Duodenal mucosa (tissue), 2 donors: ENCODE measurements around the gene LTA4H.

Experiments
- H3K27ac ChIP-seq: one replicate; pipeline ENCODE4 v1.7.0; 2013; ENCODE audit warnings: low read depth, low read length
- H3K27me3 ChIP-seq, 2 donors: one replicate each; pipeline ENCODE4 v1.7.0; 2013; ENCODE audit warnings: low read length in 2 of 2, control low read depth in 1 of 2; ENCODE audit not compliant: insufficient read depth in 2 of 2, control insufficient read depth in 1 of 2
- H3K36me3 ChIP-seq, 2 donors: one replicate each; pipeline ENCODE4 v1.7.0; 2013; ENCODE audit warnings: low read length in 2 of 2, control low read depth in 1 of 2; ENCODE audit not compliant: insufficient read depth in 2 of 2, control insufficient read depth in 1 of 2
- H3K4me1 ChIP-seq, 2 donors: one replicate each; pipeline ENCODE4 v1.7.0; 2013; ENCODE audit warnings: low read length in 2 of 2, control low read depth in 1 of 2; ENCODE audit not compliant: insufficient read depth in 2 of 2, control insufficient read depth in 1 of 2
- H3K4me3 ChIP-seq, 2 donors: one replicate each; pipeline ENCODE4 v1.7.0; 2013; ENCODE audit warnings: low read length in 2 of 2, low read depth in 1 of 2
- H3K9ac ChIP-seq, 2 donors: one replicate each; pipeline ENCODE4 v1.7.0; 2013; ENCODE audit warnings: low read length in 2 of 2, low read depth in 1 of 2
- H3K9me3 ChIP-seq, 2 donors: one replicate each; pipeline ENCODE4 v1.7.0; 2013; ENCODE audit warnings: low read length in 2 of 2, control low read depth in 1 of 2; ENCODE audit not compliant: control insufficient read depth in 1 of 2

LTA4H gene

GRCh38 chr12:96035283-96036236 lies at the start of gene LTA4H:
Gene LTA4H (minus strand): TSS chr12:96035587. CDS start chr12:96035519, 68 bp downstream.
- no peaks in the 10 kb centered on the region for H3K27me3 ChIP-seq
- H3K27ac ChIP-seq = peak within 1 kb of the TSS; percentile 78
- peak within 1 kb of the TSS; percentile 80 to 93 for H3K4me3 ChIP-seq
- H3K36me3 ChIP-seq = no peaks in the 10 kb centered on the region
- peaks cover 0 to 17% of the 10 kb centered on the region in 2 donors for H3K4me1 ChIP-seq
- H3K9ac ChIP-seq = peak within 1 kb of the TSS; percentile 85 to 93
- no peaks in the 10 kb centered on the region for H3K9me3 ChIP-seq

- H3K27me3 ChIP-seq = no peaks in the 10 kb centered on the region
- H3K36me3 ChIP-seq = no peaks in the 10 kb centered on the region
- no peak overlapping the region for H3K4me3 ChIP-seq
- H3K4me1 ChIP-seq = no peaks in the 10 kb centered on the region
- H3K27ac ChIP-seq = no peak overlapping the region
- H3K9me3 ChIP-seq = no peaks in the 10 kb centered on the region
- no peak overlapping the region for H3K9ac ChIP-seq
Observed at GRCh38 chr12:96084624-96085023, 49.2 kb upstream of the LTA4H start.

GRCh38 chr12:96083020-96083719 lies 47.8 kb upstream of the LTA4H start:
- Histone ChIP-seq H3K36me3 (no peaks in the 10 kb centered on the region), H3K27me3 (no peaks in the 10 kb centered on the region), H3K9ac (no peak overlapping the region), H3K27ac (no peak overlapping the region), H3K9me3 (no peaks in the 10 kb centered on the region), H3K4me3 (no peak overlapping the region), H3K4me1 (no peaks in the 10 kb centered on the region)

GRCh38 chr12:96081596-96081995 lies 46.2 kb upstream of the LTA4H start:
- Histone ChIP-seq H3K36me3 (no peaks in the 10 kb centered on the region), H3K9me3 (no peaks in the 10 kb centered on the region), H3K27me3 (no peaks in the 10 kb centered on the region), H3K27ac (no peak overlapping the region), H3K9ac (no peak overlapping the region), H3K4me3 (no peak overlapping the region), H3K4me1 (no peaks in the 10 kb centered on the region)

GRCh38 chr12:96078231-96079135 lies 43.1 kb upstream of the LTA4H start:
- Histone ChIP-seq H3K4me1 (peaks cover 0 to 2% of the 10 kb centered on the region in 2 donors), H3K9ac (no peak overlapping the region), H3K27me3 (no peaks in the 10 kb centered on the region), H3K27ac (no peak overlapping the region), H3K4me3 (no peak overlapping the region), H3K36me3 (no peaks in the 10 kb centered on the region), H3K9me3 (no peaks in the 10 kb centered on the region)

- Histone ChIP-seq H3K9me3 (no peaks in the 10 kb centered on the region), H3K4me1 (peaks cover 0 to 7% of the 10 kb centered on the region in 2 donors), H3K27me3 (no peaks in the 10 kb centered on the region), H3K36me3 (no peaks in the 10 kb centered on the region), H3K27ac (no peak overlapping the region), H3K4me3 (no peak overlapping the region), H3K9ac (no peak overlapping the region)
Observed at GRCh38 chr12:96077081-96077480, 41.7 kb upstream of the LTA4H start.

- H3K27me3 ChIP-seq = no peaks in the 10 kb centered on the region
- peaks cover 0 to 7% of the 10 kb centered on the region in 2 donors for H3K4me1 ChIP-seq
- H3K36me3 ChIP-seq = no peaks in the 10 kb centered on the region
- H3K9me3 ChIP-seq = no peaks in the 10 kb centered on the region
- no peak overlapping the region for H3K4me3 ChIP-seq
- no peak overlapping the region for H3K9ac ChIP-seq
- no peak overlapping the region for H3K27ac ChIP-seq
Observed at GRCh38 chr12:96075560-96075959, 40.2 kb upstream of the LTA4H start.

GRCh38 chr12:96073346-96074330 lies 38.3 kb upstream of the LTA4H start:
- Histone ChIP-seq H3K4me1 (peaks cover 0 to 7% of the 10 kb centered on the region in 2 donors), H3K4me3 (no peak overlapping the region), H3K27ac (no peak overlapping the region), H3K9ac (no peak overlapping the region), H3K27me3 (no peaks in the 10 kb centered on the region), H3K9me3 (no peaks in the 10 kb centered on the region), H3K36me3 (no peaks in the 10 kb centered on the region)

- no peaks in the 10 kb centered on the region for H3K9me3 ChIP-seq
- no peaks in the 10 kb centered on the region for H3K36me3 ChIP-seq
- H3K27me3 ChIP-seq = no peaks in the 10 kb centered on the region
- H3K27ac ChIP-seq = no peak overlapping the region
- no peak overlapping the region for H3K4me3 ChIP-seq
- H3K9ac ChIP-seq = no peak overlapping the region
- H3K4me1 ChIP-seq = peaks cover 0 to 7% of the 10 kb centered on the region in 2 donors
Observed at GRCh38 chr12:96070670-96071279, 35.4 kb upstream of the LTA4H start.
